Measurements from ENCODE around the gene SLC7A14. TPM values are rescaled to one million over a fixed set of nuclear protein-coding genes. Genes with fewer than 3 reads are reported as not detected.

Gene SLC7A14
- total and polyA plus RNA-seq, 10 of the 15 experiments (the other 5 are each of a cell fraction or from before 2014, with no cell fraction given): not detected

DNA sequence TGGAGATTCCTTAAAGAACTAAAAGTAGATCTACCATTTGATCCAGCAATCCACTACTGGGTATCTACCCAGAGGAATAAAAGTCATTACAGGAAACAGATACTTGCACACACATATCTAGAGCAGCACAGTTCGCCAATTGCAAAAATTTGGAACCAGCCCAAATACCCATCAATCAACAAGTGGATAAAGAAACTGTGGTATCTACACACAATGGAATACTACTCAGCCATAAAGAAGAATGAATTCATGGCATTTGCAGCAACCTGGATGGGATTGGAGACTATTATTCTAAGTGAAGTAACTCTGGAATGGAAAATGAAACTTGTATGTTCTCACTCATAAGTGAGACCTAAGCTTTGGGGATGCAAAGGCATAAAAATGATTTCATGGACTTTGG lies 23.8 kb downstream of the SLC7A14 start:
- H3K4me1 ChIP-seq (ENCODE audit: control insufficient read depth, insufficient read depth, low read length): peaks cover 9% of the 10 kb centered on the region
- H3K79me2 ChIP-seq (ENCODE audit: control insufficient read depth, insufficient read depth, low read length): no peaks in the 10 kb centered on the region
- CTCF ChIA-PET: no interaction called here
- H3K9ac ChIP-seq (ENCODE audit: control insufficient read depth, insufficient read depth, low read length): no peak overlapping the region
- no peaks in the 10 kb centered on the region for H4K20me1 ChIP-seq (ENCODE audit: control insufficient read depth, insufficient read depth)
- H2AFZ ChIP-seq (ENCODE audit: control insufficient read depth, low read depth, low read length): no peak overlapping the region
- peaks cover 0 to 2% of the 10 kb centered on the region in 2 experiments; a peak in 1 of 4 replicates for H3K27me3 ChIP-seq (replicated peaks in 1 of 2; ENCODE audit: control insufficient read depth in 2 of 2, insufficient read depth in 2 of 2, low read length in 1 of 2)
- no peak for ATAC-seq
- in situ Hi-C loops (cut with MboI): no loop called here
- intact Hi-C loops (cut with micrococcal nuclease; ENCODE audit: unreplicated experiment): no loop called here
- H3K9me3 ChIP-seq (replicated peaks; ENCODE audit: control insufficient read depth, insufficient read depth, low read length): no peaks in the 10 kb centered on the region; the same call in 2 of the 3 replicates
- RAD21 ChIA-PET (ENCODE audit: unreplicated experiment): no interaction called here
- H3K4me2 ChIP-seq (ENCODE audit: control insufficient read depth, insufficient read depth): no peak overlapping the region
- no peak overlapping the region for H3K27ac ChIP-seq (ENCODE audit: control insufficient read depth, insufficient read depth)
- 50% methylated on average over 1 of the region's 1 CpG for WGBS (ENCODE audit: insufficient coverage, insufficient replicate concordance, low lambda C conversion rate, missing lambda C conversion rate)
- BruUV-seq (replicated peaks): no TSS peak
- H3K4me3 ChIP-seq: no peak overlapping the region
- no peak for FAIRE-seq
- no peaks in the 10 kb centered on the region; a peak in 1 of 4 replicates for H3K36me3 ChIP-seq (ENCODE audit: control insufficient read depth in 2 of 2, insufficient read depth in 2 of 2, low read length in 1 of 2)
- DNase-seq (ENCODE audit: low read depth, low spot score): no peak
- POLR2A ChIA-PET: no interaction called here
- SMC1A ChIA-PET (ENCODE audit: uncharacterized antibody, unreplicated experiment): no interaction called here
- no peak for TF ChIP-seq IRF4 (IDR thresholded peaks at IDR 0.05; ENCODE audit: low read depth, low read length)
- no peak for TF ChIP-seq ZNF384 (IDR thresholded peaks at IDR 0.05; ENCODE audit: borderline replicate concordance, low read depth, low read length)
- TF ChIP-seq, protein P1, sequence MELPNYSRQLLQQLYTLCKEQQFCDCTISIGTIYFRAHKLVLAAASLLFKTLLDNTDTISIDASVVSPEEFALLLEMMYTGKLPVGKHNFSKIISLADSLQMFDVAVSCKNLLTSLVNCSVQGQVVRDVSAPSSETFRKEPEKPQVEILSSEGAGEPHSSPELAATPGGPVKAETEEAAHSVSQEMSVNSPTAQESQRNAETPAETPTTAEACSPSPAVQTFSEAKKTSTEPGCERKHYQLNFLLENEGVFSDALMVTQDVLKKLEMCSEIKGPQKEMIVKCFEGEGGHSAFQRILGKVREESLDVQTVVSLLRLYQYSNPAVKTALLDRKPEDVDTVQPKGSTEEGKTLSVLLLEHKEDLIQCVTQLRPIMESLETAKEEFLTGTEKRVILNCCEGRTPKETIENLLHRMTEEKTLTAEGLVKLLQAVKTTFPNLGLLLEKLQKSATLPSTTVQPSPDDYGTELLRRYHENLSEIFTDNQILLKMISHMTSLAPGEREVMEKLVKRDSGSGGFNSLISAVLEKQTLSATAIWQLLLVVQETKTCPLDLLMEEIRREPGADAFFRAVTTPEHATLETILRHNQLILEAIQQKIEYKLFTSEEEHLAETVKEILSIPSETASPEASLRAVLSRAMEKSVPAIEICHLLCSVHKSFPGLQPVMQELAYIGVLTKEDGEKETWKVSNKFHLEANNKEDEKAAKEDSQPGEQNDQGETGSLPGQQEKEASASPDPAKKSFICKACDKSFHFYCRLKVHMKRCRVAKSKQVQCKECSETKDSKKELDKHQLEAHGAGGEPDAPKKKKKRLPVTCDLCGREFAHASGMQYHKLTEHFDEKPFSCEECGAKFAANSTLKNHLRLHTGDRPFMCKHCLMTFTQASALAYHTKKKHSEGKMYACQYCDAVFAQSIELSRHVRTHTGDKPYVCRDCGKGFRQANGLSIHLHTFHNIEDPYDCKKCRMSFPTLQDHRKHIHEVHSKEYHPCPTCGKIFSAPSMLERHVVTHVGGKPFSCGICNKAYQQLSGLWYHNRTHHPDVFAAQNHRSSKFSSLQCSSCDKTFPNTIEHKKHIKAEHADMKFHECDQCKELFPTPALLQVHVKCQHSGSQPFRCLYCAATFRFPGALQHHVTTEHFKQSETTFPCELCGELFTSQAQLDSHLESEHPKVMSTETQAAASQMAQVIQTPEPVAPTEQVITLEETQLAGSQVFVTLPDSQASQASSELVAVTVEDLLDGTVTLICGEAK (IDR thresholded peaks at IDR 0.05; ENCODE audit: borderline replicate concordance): no peak
- TF ChIP-seq, protein P2, sequence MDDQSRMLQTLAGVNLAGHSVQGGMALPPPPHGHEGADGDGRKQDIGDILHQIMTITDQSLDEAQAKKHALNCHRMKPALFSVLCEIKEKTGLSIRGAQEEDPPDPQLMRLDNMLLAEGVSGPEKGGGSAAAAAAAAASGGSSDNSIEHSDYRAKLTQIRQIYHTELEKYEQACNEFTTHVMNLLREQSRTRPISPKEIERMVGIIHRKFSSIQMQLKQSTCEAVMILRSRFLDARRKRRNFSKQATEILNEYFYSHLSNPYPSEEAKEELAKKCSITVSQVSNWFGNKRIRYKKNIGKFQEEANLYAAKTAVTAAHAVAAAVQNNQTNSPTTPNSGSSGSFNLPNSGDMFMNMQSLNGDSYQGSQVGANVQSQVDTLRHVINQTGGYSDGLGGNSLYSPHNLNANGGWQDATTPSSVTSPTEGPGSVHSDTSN (IDR thresholded peaks at IDR 0.05; ENCODE audit: insufficient replicate concordance, low read depth, low read length): no peak
- TF ChIP-seq WRNIP1 (IDR thresholded peaks at IDR 0.05; ENCODE audit: borderline replicate concordance, low read depth, low read length): no peak
- TF ChIP-seq EZH2 (IDR thresholded peaks at IDR 0.05; ENCODE audit: borderline replicate concordance, control insufficient read depth, low read depth, low read length): no peak
- TF ChIP-seq, protein P3, sequence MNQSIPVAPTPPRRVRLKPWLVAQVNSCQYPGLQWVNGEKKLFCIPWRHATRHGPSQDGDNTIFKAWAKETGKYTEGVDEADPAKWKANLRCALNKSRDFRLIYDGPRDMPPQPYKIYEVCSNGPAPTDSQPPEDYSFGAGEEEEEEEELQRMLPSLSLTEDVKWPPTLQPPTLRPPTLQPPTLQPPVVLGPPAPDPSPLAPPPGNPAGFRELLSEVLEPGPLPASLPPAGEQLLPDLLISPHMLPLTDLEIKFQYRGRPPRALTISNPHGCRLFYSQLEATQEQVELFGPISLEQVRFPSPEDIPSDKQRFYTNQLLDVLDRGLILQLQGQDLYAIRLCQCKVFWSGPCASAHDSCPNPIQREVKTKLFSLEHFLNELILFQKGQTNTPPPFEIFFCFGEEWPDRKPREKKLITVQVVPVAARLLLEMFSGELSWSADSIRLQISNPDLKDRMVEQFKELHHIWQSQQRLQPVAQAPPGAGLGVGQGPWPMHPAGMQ (IDR thresholded peaks at IDR 0.05; ENCODE audit: borderline replicate concordance): no peak
- no peak for TF ChIP-seq RFX5 (IDR thresholded peaks at IDR 0.05; ENCODE audit: low read depth, low read length)
- no peak for TF ChIP-seq JUND (IDR thresholded peaks at IDR 0.05; ENCODE audit: low read depth, low read length)
- TF ChIP-seq TCF7 (IDR thresholded peaks at IDR 0.05; ENCODE audit: borderline replicate concordance): no peak
- TF ChIP-seq ZNF217 (IDR thresholded peaks at IDR 0.05): no peak
- TF ChIP-seq MYB (IDR thresholded peaks at IDR 0.05; ENCODE audit: borderline replicate concordance, low read depth, low read length): no peak
- TF ChIP-seq CBFB (IDR thresholded peaks at IDR 0.05; ENCODE audit: low read depth): no peak
- TF ChIP-seq CREB1 (IDR thresholded peaks at IDR 0.05; ENCODE audit: low read depth): no peak
- no peak for TF ChIP-seq EGR1 (IDR thresholded peaks at IDR 0.05; ENCODE audit: borderline replicate concordance in 1 of 2, low read depth in 2 of 2, low read length in 2 of 2)
- TF ChIP-seq, protein P4, sequence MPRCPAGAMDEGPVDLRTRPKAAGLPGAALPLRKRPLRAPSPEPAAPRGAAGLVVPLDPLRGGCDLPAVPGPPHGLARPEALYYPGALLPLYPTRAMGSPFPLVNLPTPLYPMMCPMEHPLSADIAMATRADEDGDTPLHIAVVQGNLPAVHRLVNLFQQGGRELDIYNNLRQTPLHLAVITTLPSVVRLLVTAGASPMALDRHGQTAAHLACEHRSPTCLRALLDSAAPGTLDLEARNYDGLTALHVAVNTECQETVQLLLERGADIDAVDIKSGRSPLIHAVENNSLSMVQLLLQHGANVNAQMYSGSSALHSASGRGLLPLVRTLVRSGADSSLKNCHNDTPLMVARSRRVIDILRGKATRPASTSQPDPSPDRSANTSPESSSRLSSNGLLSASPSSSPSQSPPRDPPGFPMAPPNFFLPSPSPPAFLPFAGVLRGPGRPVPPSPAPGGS (IDR thresholded peaks at IDR 0.05; ENCODE audit: borderline replicate concordance, insufficient read depth, low read depth, low read length, poor library complexity, severe bottlenecking): no peak
